GM12878 (cell line): Measurements from ENCODE around the gene GLRX2. TPM values are rescaled to one million over a fixed set of nuclear protein-coding genes. Genes with fewer than 3 reads are reported as not detected.

Source experiments
- ATAC-seq: fragments of 200-7000 bp; cut with Tn5 transposase; 3 replicates; pipeline ENCODE4 v1.9.1; 2020; ENCODE audit warnings: mild to moderate bottlenecking, moderate library complexity
- BruUV-seq: library from RNA; stranded (reverse); fragments of 400-500 nt; replicated peaks from 2 replicates; lab custom pipeline; 2021; lab: Mats Ljungman, UMichigan
- CTCF ChIA-PET: fragments of 300-600 bp; sonication (Branson Sonifier 250); formaldehyde crosslinking; extraction: SDS; loops from one replicate; lab custom pipeline; 2021; ENCODE audit warnings: inconsistent platforms; lab: Yijun Ruan, JAX
- POLR2A ChIA-PET: fragments of 350-600 bp; formaldehyde crosslinking; extraction: SDS; loops from one replicate; lab custom pipeline; 2021; ENCODE audit warnings: inconsistent platforms; lab: Charles Lee
- RAD21 ChIA-PET: fragments of 300-600 bp; sonication (Branson Sonifier 250); formaldehyde crosslinking; loops from one replicate; lab custom pipeline; 2023; ENCODE audit warnings: antibody characterized with exemption; ENCODE audit not compliant: unreplicated experiment; lab: Charles Lee
- SMC1A ChIA-PET: fragments of 300-600 bp; sonication (Branson Sonifier 250); formaldehyde crosslinking; loops from one replicate; lab custom pipeline; 2023; ENCODE audit not compliant: unreplicated experiment, uncharacterized antibody; lab: Charles Lee
- DNase-seq: peaks from one replicate; pipeline ENCODE4 v3.0.0-alpha.2; 2011; ENCODE audit warnings: low read depth, low spot score
- FAIRE-seq: peaks from 3 replicates; lab custom pipeline; 2011; peaks lifted over from hg19 to GRCh38; lab: Jason Lieb, UNC
- H2AFZ ChIP-seq: 2 replicates; pipeline ENCODE4 v1.6.0; 2011; ENCODE audit warnings: low read depth, low read length, control low read depth; ENCODE audit not compliant: control insufficient read depth
- H3K27ac ChIP-seq: 2 replicates; pipeline ENCODE4 v1.5.1; 2011; ENCODE audit warnings: control low read depth; ENCODE audit not compliant: control insufficient read depth, insufficient read depth
- H3K27me3 ChIP-seq, 2 experiments: replicated peaks in 1 of 2; 2 replicates each; pipeline versions ENCODE4 v1.6.0 to v1.6.1; 2011; ENCODE audit warnings: low read length in 1 of 2; ENCODE audit not compliant: control insufficient read depth in 2 of 2, insufficient read depth in 2 of 2
- H3K36me3 ChIP-seq, 2 experiments: 2 replicates each; pipeline ENCODE4 v1.5.1; 2011; ENCODE audit warnings: low read length in 1 of 2; ENCODE audit not compliant: control insufficient read depth in 2 of 2, insufficient read depth in 2 of 2
- H3K4me1 ChIP-seq: 2 replicates; pipeline ENCODE4 v1.6.1; 2011; ENCODE audit warnings: mild to moderate bottlenecking, low read length, moderate library complexity, mixed read lengths; ENCODE audit not compliant: control insufficient read depth, insufficient read depth
- H3K4me2 ChIP-seq: 2 replicates; pipeline ENCODE4 v1.6.0; 2011; ENCODE audit warnings: control low read depth; ENCODE audit not compliant: control insufficient read depth, insufficient read depth
- H3K4me3 ChIP-seq: fragments of 200-600 bp; sonication (generic); 2 replicates; pipeline ENCODE4 v1.5.1; 2016
- H3K79me2 ChIP-seq: 2 replicates; pipeline ENCODE4 v1.6.0; 2011; ENCODE audit warnings: low read length; ENCODE audit not compliant: control insufficient read depth, insufficient read depth
- H3K9ac ChIP-seq: 2 replicates; pipeline ENCODE4 v1.8.0; 2011; ENCODE audit warnings: low read length, control low read depth, mixed read lengths; ENCODE audit not compliant: control insufficient read depth, insufficient read depth
- H3K9me3 ChIP-seq: replicated peaks from 3 replicates; pipeline ENCODE4 v1.5.1; 2011; ENCODE audit warnings: mild to moderate bottlenecking, low read length; ENCODE audit not compliant: control insufficient read depth, insufficient read depth
- H4K20me1 ChIP-seq: 2 replicates; pipeline ENCODE4 v1.6.0; 2011; ENCODE audit not compliant: control insufficient read depth, insufficient read depth
- KDM1A ChIP-seq: fragments of 200-600 bp; sonication (generic); IDR thresholded peaks from 2 replicates; pipeline ENCODE4 v1.6.1; 2016; ENCODE audit warnings: borderline replicate concordance
- KLF5 ChIP-seq: fragments of 450-650 bp; IDR thresholded peaks from 2 replicates; pipeline ENCODE4 v1.6.1; 2014; ENCODE audit warnings: mild to moderate bottlenecking; ENCODE audit not compliant: partially characterized antibody
- NFIC ChIP-seq: IDR thresholded peaks from 2 replicates; pipeline ENCODE4 v1.6.1; 2012; ENCODE audit warnings: low read depth, mild to moderate bottlenecking, inconsistent platforms, low read length, moderate library complexity
- PAX8 ChIP-seq: fragments of 450-650 bp; IDR thresholded peaks from 2 replicates; pipeline ENCODE4 v1.6.1; 2017; ENCODE audit warnings: mild to moderate bottlenecking, moderate library complexity
- POLR2AphosphoS5 ChIP-seq: IDR thresholded peaks from 2 replicates; pipeline ENCODE4 v1.6.1; 2011; ENCODE audit warnings: mild to moderate bottlenecking, low read length, inconsistent platforms
- SP1 ChIP-seq: IDR thresholded peaks from one replicate; pipeline ENCODE4 v1.6.1; 2011; ENCODE audit warnings: low read depth, low read length
- WGBS: methylation state at CpG from one replicate; pipeline ENCODE4 v1.1.6; 2016; ENCODE audit warnings: low lambda C conversion rate; ENCODE audit not compliant: insufficient replicate concordance, insufficient coverage; ENCODE audit errors: missing lambda C conversion rate; 5-methylcytosine and 5-hydroxymethylcytosine counted together
- in situ Hi-C: fragments of 300-500 bp; cut with MboI; formaldehyde crosslinking; loops from 9 replicates; pipeline ENCODE4 v1.14.3; 2018; ENCODE audit warnings: mixed read lengths
- intact Hi-C: fragments of 100-400 bp; cut with micrococcal nuclease; formaldehyde crosslinking; loops from one replicate; pipeline ENCODE4 v1.14.2; 2022; ENCODE audit not compliant: unreplicated experiment
- polyA plus RNA-seq, 11 experiments: library from polyadenylated mRNA; depleted of rRNA in 4 of 11; unstranded in 6 of 11; stranded (reverse) in 5 of 11; fragments of >200 nt; fragmentation: Nextera tagmentation in 4 of 11; fragmentation: Illumina TruSeq in 1 of 11; extraction: Ambion mirVana in 4 of 11; extraction: Trizol in 1 of 11; gene quantifications; 1 replicate in 1 of 11; 2 replicates in 10 of 11; pipeline versions ENCODE4 v1.2.1 to v1.2.3, GENCODE V29; 2011 to 2016; ENCODE audit warnings: inconsistent platforms in 2 of 11, missing spikeins in 2 of 11, low read depth in 1 of 11
- total RNA-seq, 4 experiments: library from RNA; depleted of rRNA in 3 of 4; stranded (reverse); fragments of >200 nt in 3 of 4; fragmentation: Illumina TruSeq in 1 of 4; extraction: Trizol in 1 of 4; gene quantifications; 2 replicates each; pipeline versions ENCODE4 v1.2.1 to v1.2.3, GENCODE V29; 2013 to 2021

Gene GLRX2
- total and polyA plus RNA-seq, 10 of the 15 experiments (the other 5 are each of a cell fraction or from before 2014, with no cell fraction given): 5.5 to 67.6 (median 16.6) TPM

DNA sequence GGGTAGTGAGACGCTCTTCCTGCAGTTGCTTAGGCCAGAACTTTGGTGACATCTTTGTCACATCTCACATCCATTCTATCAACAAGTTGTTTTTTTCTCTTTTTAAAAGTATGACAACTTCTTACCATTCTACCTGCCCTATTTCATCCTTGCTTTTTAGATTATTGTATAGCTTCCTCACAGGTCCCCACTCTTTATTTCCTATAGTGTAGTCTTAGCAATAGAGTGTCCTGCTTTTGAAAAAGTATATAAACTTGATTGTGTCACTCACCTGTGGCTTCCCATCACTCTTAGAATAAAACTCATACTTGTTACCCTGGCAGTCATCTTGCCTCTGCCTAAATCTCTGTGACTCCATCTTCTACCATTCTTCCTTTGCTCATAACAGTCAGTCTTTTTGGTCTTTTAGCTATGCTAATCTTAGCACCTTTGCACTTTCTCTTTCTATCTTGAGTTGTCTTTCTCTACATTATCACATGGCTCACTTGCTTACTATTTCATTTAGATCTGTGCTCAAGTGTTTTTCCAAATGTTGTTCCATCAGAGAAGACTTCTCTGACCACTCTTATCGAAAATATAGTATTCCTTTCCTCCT is 26.1 kb upstream of the GLRX2 start (continued):
- no peak for TF ChIP-seq KDM1A
- TF ChIP-seq, all 136 proteins: peak for 0

DNA sequence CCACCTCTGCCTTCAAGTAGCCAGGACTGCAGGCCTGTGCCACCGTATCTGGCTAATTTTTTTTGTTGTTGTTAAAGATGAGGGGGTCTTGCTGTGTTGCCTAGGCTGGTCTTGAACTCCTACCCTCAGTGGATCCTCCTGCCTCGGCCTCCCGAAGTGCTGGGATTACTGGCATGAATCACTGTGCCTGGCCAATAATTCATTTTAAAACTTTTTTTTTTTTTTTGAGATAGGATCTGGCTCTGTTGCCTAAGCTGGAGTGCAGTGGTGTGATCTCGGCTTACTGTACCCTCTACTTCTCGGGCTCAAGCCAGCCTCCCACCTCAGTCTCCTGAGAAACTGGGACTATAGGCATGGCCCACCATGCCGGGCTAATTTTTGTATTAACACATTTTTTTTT is 20.2 kb upstream of the GLRX2 start:
- Histone ChIP-seq H3K27me3 (no peaks in the 10 kb centered on the region), H3K9ac (no peak overlapping the region), H3K9me3 (no peaks in the 10 kb centered on the region), H4K20me1 (no peaks in the 10 kb centered on the region)
- no peak for TF ChIP-seq PAX8
- TF ChIP-seq SP1: no peak
- no peak for TF ChIP-seq POLR2AphosphoS5
- no peak for TF ChIP-seq KLF5
- no peak for TF ChIP-seq NFIC
- TF ChIP-seq, all 136 proteins: peak for 0
- POLR2A ChIA-PET: interaction anchor here (1.3 to 1.5 kb wide), 2 partner anchors 67 to 321 kb away, joined by 3 to 5 read pairs; partner anchors contain the start of genes RO60 and UCHL5
- intact Hi-C loops (no loop called here), in situ Hi-C loops (loop anchor here (10.0 kb wide), 1 partner anchor 311 kb away; no protein-coding TSS in a partner anchor)
- H3K27ac ChIP-seq: no peak overlapping the region
- peaks cover 54% of the 10 kb centered on the region for H3K79me2 ChIP-seq
- no TSS peak for BruUV-seq
- no peak for DNase-seq
- CTCF ChIA-PET: interaction anchor here (1.1 to 2.1 kb wide), 6 partner anchors 9 to 651 kb away, joined by 3 to 6 read pairs (median 4); partner anchors contain the start of gene UCHL5
- H3K4me1 ChIP-seq: no peaks in the 10 kb centered on the region; the same call in 1 of the 2 replicates
- 84% methylated on average over 6 of the region's 6 CpGs for WGBS
- FAIRE-seq: no peak
- no peak overlapping the region for H3K4me3 ChIP-seq
- H3K36me3 ChIP-seq: peaks cover 2 to 11% of the 10 kb centered on the region in 2 experiments; a peak in 3 of 4 replicates
- no peak overlapping the region for H2AFZ ChIP-seq
- RAD21 ChIA-PET: interaction anchor here (0.9 to 1.8 kb wide), 3 partner anchors 20 to 651 kb away, joined by 4 to 6 read pairs (median 5); partner anchors contain the start of genes GLRX2 and UCHL5
- peak overlapping the region; percentile 13; the same call in 1 of the 2 replicates for H3K4me2 ChIP-seq
- no peak for ATAC-seq
- SMC1A ChIA-PET: interaction anchor here (1.0 to 2.8 kb wide), 2 partner anchors 11 to 1036 kb away, joined by 3 to 17 read pairs; no protein-coding TSS in a partner anchor
